ENCODE measurements around the gene ABCC9. TPM values are rescaled to one million over a fixed set of nuclear protein-coding genes. Genes with fewer than 3 reads are reported as not detected.
A peak's percentile ranks its signal among the peaks of the same experiment; 100 is the strongest.
"Not testable (repeated sequence)": the region's sequence is repeated elsewhere in the genome, so short reads cannot be mapped to it uniquely, and the experiment has no call there.

The ABCC9 gene
- total RNA-seq, 6 donors from 2014 or later: 9.4 to 23.4 (median 15.1) TPM

DNA sequence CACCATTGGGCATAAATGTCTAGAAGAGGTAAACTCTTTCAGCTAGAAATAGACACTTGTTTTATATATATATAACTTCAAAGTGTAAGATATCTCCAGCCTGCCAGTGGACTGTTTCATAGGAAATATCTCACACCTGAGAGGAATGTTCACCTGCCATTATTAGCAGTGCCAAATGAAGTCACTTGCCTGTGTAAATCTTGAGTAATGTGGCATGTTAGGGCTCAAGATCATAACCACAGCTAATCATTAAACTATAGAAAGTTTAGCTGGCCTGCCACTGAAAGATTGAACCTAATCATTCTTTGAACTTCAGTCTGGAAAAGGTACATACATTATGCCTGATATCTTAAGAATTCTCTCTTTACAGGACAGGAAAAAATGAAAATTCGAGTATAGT is 141.2 kb downstream of the ABCC9 start:
- ATAC-seq (ENCODE audit: low FRiP score in 2 of 2) (no peak), DNase-seq (no peak)
- Histone ChIP-seq H3K27ac (no peak overlapping the region), H3K36me3 (no peaks in the 10 kb centered on the region), H3K4me3 (no peak overlapping the region), H3K27me3 (no peaks in the 10 kb centered on the region), H3K4me1 (peaks cover 0 to 5% (median 2%) of the 10 kb centered on the region in 4 donors), H3K9me3 (no peaks in the 10 kb centered on the region)
- WGBS, 2 donors: 46 to 52% methylated on average over 1 of the region's 1 CpG
- TF ChIP-seq CTCF (IDR thresholded peaks at IDR 0.05) (no peak), POLR2AphosphoS5 (IDR thresholded peaks at IDR 0.05) (no peak), POLR2A (IDR thresholded peaks at IDR 0.05) (no peak), EP300 (IDR thresholded peaks at IDR 0.05) (no peak)

GRCh38 chr12:21797539-21797938 is 143.7 kb downstream of the ABCC9 start:
- no peaks in the 10 kb centered on the region for H3K27me3 ChIP-seq
- DNase-seq: no peak
- H3K4me1 ChIP-seq: peaks cover 0 to 8% (median 3%) of the 10 kb centered on the region in 4 donors
- 83 to 84% methylated on average over 1 of the region's 1 CpG for WGBS, 2 donors
- H3K36me3 ChIP-seq: no peaks in the 10 kb centered on the region
- H3K4me3 ChIP-seq: no peak overlapping the region
- no peak overlapping the region for H3K27ac ChIP-seq
- H3K9me3 ChIP-seq: no peaks in the 10 kb centered on the region
- no peak for TF ChIP-seq CTCF (IDR thresholded peaks at IDR 0.05)
- no peak for TF ChIP-seq POLR2A (IDR thresholded peaks at IDR 0.05)
- no peak for TF ChIP-seq POLR2AphosphoS5 (IDR thresholded peaks at IDR 0.05)
- no peak for TF ChIP-seq EP300 (IDR thresholded peaks at IDR 0.05)
- no peak for ATAC-seq (ENCODE audit: low FRiP score in 2 of 2)

DNA sequence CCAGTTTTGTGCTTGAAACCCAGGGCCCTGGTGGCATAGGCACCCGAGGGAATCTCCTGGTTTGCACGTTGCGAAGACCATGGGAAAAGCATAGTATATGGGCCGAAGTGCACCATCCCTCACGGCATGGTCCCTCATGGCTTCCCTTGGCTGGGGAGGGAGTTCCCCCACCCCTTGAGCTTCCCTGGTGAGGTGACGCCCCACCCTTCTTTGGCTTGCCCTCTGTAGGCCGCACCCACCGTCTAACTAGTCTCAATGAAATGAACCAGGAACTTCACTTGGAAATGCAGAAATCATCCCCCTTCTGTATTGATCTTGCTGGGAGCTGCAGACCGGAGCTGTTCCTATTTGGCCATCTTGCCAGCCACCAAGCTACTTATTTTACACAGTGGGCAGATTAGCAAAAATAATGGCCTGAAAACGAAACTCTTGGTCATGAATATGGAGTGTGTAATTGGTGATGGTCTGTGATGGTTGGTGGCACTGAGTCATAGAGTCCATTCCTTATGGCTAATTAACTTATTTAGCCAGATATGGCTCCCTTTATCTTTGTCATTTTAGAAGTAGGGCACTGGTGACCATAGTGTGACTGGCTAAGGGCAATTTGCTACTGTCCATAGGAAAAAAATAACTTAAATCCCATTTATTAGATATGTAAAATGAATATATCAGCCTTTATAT is 145.4 kb downstream of the ABCC9 start:
- TF ChIP-seq CTCF (IDR thresholded peaks at IDR 0.05): no peak
- TF ChIP-seq POLR2A (IDR thresholded peaks at IDR 0.05): no peak
- TF ChIP-seq POLR2AphosphoS5 (IDR thresholded peaks at IDR 0.05): no peak
- TF ChIP-seq EP300 (IDR thresholded peaks at IDR 0.05): no peak
- H3K36me3 ChIP-seq: no peaks in the 10 kb centered on the region
- no peaks in the 10 kb centered on the region for H3K9me3 ChIP-seq
- no peak for DNase-seq
- no peak overlapping the region for H3K4me3 ChIP-seq
- H3K27ac ChIP-seq: peak overlapping the region in 1 of 4 donors; percentile 37
- 90 to 94% methylated on average over 6 to 10 of the region's 10 CpGs for WGBS, 2 donors
- no peak for ATAC-seq (ENCODE audit: low FRiP score in 2 of 2)
- peaks cover 0 to 8% (median 3%) of the 10 kb centered on the region in 4 donors for H3K4me1 ChIP-seq
- H3K27me3 ChIP-seq: no peaks in the 10 kb centered on the region

GRCh38 chr12:21794807-21795595 is 146.2 kb downstream of the ABCC9 start:
- peak in 1 of 2 donors; percentile 83 for DNase-seq
- not testable (repeated sequence) for H3K27me3 ChIP-seq; H3K9me3 ChIP-seq; H3K4me1 ChIP-seq; H3K36me3 ChIP-seq; H3K4me3 ChIP-seq; ATAC-seq (ENCODE audit: low FRiP score in 2 of 2)
- H3K27ac ChIP-seq: peak overlapping the region in 1 of 4 donors; percentile 37
- WGBS, 2 donors: 59 to 64% methylated on average over 4 to 8 of the region's 8 CpGs

DNA sequence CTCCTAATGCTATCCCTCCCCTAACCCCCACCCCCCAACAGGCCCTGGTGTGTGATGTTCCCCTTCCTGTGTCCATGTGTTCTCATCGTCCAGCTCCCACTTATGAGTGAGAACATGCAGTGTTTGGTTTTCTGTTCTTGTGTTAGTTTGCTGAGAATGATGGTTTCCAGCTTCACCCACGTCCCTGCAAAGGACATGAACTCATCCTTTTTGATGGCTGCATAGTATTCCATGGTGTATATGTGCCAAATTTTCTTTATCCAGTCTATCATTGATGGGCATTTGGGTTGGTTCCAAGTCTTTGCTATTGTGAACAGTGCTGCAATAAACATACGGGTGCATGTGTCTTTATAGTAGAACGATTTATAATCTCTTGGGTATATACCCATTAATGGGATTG is 151.5 kb downstream of the ABCC9 start:
- not testable (repeated sequence) for DNase-seq; H3K36me3 ChIP-seq; ATAC-seq (ENCODE audit: low FRiP score in 2 of 2); H3K4me3 ChIP-seq; H3K27ac ChIP-seq; H3K27me3 ChIP-seq; H3K9me3 ChIP-seq
- 80 to 87% methylated on average over 4 of the region's 4 CpGs for WGBS, 2 donors
- peaks cover 0 to 19% (median 0%) of the 10 kb centered on the region in 4 donors for H3K4me1 ChIP-seq
